Gastroesophageal sphincter (tissue), 3 donors: ENCODE measurements around the gene GALNT10.

Experiments
- CTCF ChIP-seq, 4 experiments: fragments of 200-600 bp in 2 of 4; fragments of 450-650 bp in 2 of 4; sonication (generic) in 1 of 4; IDR thresholded peaks; one replicate each; pipeline ENCODE4 v1.5.1; 2017 to 2019; ENCODE audit warnings: antibody characterized with exemption in 4 of 4, mild to moderate bottlenecking in 2 of 4, moderate library complexity in 2 of 4
- EP300 ChIP-seq: sonication (generic); formaldehyde crosslinking; IDR thresholded peaks from one replicate; pipeline ENCODE4 v1.6.1; 2017; ENCODE audit warnings: antibody characterized with exemption, mild to moderate bottlenecking
- POLR2A ChIP-seq, 2 donors: fragments of 450-650 bp; IDR thresholded peaks; one replicate each; pipeline ENCODE4 v1.6.1; 2017; ENCODE audit warnings: antibody characterized with exemption in 2 of 2, mild to moderate bottlenecking in 2 of 2, moderate library complexity in 1 of 2

GRCh38 chr5:154461531-154461930, 271.0 kb downstream of the GALNT10 start:
- TF ChIP-seq CTCF (IDR thresholded peaks at IDR 0.05) (no peak), POLR2A (IDR thresholded peaks at IDR 0.05) (no peak), EP300 (no peak)
